HepG2 (cell line): ENCODE measurements around the gene LDLRAD4. TPM values are rescaled to one million over a fixed set of nuclear protein-coding genes. Genes with fewer than 3 reads are reported as not detected.

Experiments
- ATAC-seq: fragments of 200-7000 bp; cut with Tn5 transposase; 3 replicates; pipeline ENCODE4 v1.9.1; 2020; ENCODE audit warnings: mild to moderate bottlenecking, moderate library complexity
- BruUV-seq: library from RNA; stranded (reverse); fragments of 400-500 nt; replicated peaks from 2 replicates; lab custom pipeline; 2021; lab: Mats Ljungman, UMichigan
- CTCF ChIA-PET: fragments of 300-600 bp; formaldehyde crosslinking; extraction: SDS; loops from one replicate; lab custom pipeline; 2021; ENCODE audit warnings: low total read pairs, inconsistent platforms, low intra/inter-chr PET ratio; lab: Yijun Ruan, JAX
- POLR2A ChIA-PET: fragments of 350-600 bp; sonication (Branson Sonifier 250); formaldehyde crosslinking; loops from one replicate; lab custom pipeline; 2020; ENCODE audit warnings: antibody characterized with exemption, inconsistent platforms; lab: Yijun Ruan, JAX
- DNase-seq: peaks from one replicate; pipeline ENCODE4 v3.0.0-alpha.2; 2015; ENCODE audit warnings: low spot score
- FAIRE-seq: peaks from 3 replicates; lab custom pipeline; 2011; peaks lifted over from hg19 to GRCh38; lab: Jason Lieb, UNC
- H2AFZ ChIP-seq: one replicate; pipeline ENCODE4 v1.6.1; 2011; ENCODE audit warnings: low read length, inconsistent platforms
- H3K27ac ChIP-seq: fragments of 300-600 bp; 3 replicates; pipeline ENCODE4 v1.8.0; 2011; ENCODE audit warnings: mixed run types, mild to moderate bottlenecking, mixed read lengths, low read length, inconsistent platforms; ENCODE audit not compliant: insufficient read depth; ENCODE audit errors: extremely low read length
- H3K27me3 ChIP-seq, 2 experiments: fragments of 200-600 bp in 1 of 2; 2 replicates in 1 of 2; 3 replicates in 1 of 2; pipeline versions ENCODE4 v1.6.0 to v1.8.0; 2011; ENCODE audit warnings: low read length in 2 of 2, mild to moderate bottlenecking in 2 of 2, moderate library complexity in 2 of 2, inconsistent platforms in 1 of 2; ENCODE audit not compliant: insufficient read depth in 2 of 2, control insufficient read depth in 1 of 2
- H3K36me3 ChIP-seq, 2 experiments: fragments of 200-600 bp in 1 of 2; replicated peaks in 1 of 2; 2 replicates in 1 of 2; 3 replicates in 1 of 2; pipeline versions ENCODE4 v1.5.1 to v1.8.0; 2011; ENCODE audit warnings: low read length in 2 of 2, inconsistent platforms in 1 of 2; ENCODE audit not compliant: insufficient read depth in 2 of 2, control insufficient read depth in 1 of 2
- H3K4me1 ChIP-seq: 2 replicates; pipeline ENCODE4 v1.5.1; 2012; ENCODE audit warnings: low read length, inconsistent platforms; ENCODE audit not compliant: insufficient read depth
- H3K4me2 ChIP-seq: 2 replicates; pipeline ENCODE4 v1.6.0; 2011; ENCODE audit warnings: low read depth, low read length, inconsistent platforms
- H3K4me3 ChIP-seq, 3 experiments: fragments of 200-600 bp in 1 of 3; sonication (generic), shearing (Covaris generic) in 1 of 3; replicated peaks in 1 of 3; 2 replicates each; pipeline ENCODE4 v1.5.1; 2011 to 2016; ENCODE audit warnings: low read length in 3 of 3, inconsistent platforms in 2 of 3, low read depth in 2 of 3, mild to moderate bottlenecking in 2 of 3, control low read depth in 1 of 3, mixed read lengths in 1 of 3; ENCODE audit not compliant: insufficient read depth in 1 of 3
- H3K79me2 ChIP-seq: one replicate; pipeline ENCODE4 v1.6.1; 2011; ENCODE audit warnings: low read length, inconsistent platforms; ENCODE audit not compliant: insufficient read depth
- H3K9ac ChIP-seq: 2 replicates; pipeline ENCODE4 v1.6.0; 2011; ENCODE audit warnings: mild to moderate bottlenecking, low read depth, low read length, inconsistent platforms; ENCODE audit not compliant: insufficient read depth
- H3K9me3 ChIP-seq: 2 replicates; pipeline ENCODE4 v1.5.1; 2012; ENCODE audit warnings: mild to moderate bottlenecking, low read length
- H4K20me1 ChIP-seq: 2 replicates; pipeline ENCODE4 v1.6.0; 2011; ENCODE audit warnings: inconsistent platforms, mild to moderate bottlenecking, low read length, moderate library complexity; ENCODE audit not compliant: insufficient read depth
- GZF1 ChIP-seq: sonication (generic); formaldehyde crosslinking; IDR thresholded peaks from 2 replicates; pipeline ENCODE4 v1.5.1; 2020; ENCODE audit warnings: mild to moderate bottlenecking, missing genetic modification reagents
- ZBTB4 ChIP-seq: sonication (generic); formaldehyde crosslinking; IDR thresholded peaks from 2 replicates; pipeline ENCODE4 v1.4.0; 2020; ENCODE audit warnings: missing genetic modification reagents, mild to moderate bottlenecking, borderline replicate concordance
- ZFP90 ChIP-seq: sonication (generic); formaldehyde crosslinking; IDR thresholded peaks from 2 replicates; pipeline ENCODE4 v1.8.0; 2022; ENCODE audit warnings: missing genetic modification reagents, mild to moderate bottlenecking, inconsistent platforms, borderline replicate concordance
- ZNF317 ChIP-seq: sonication (generic); formaldehyde crosslinking; IDR thresholded peaks from 2 replicates; pipeline ENCODE4 v1.5.0; 2020; ENCODE audit warnings: mild to moderate bottlenecking, missing genetic modification reagents
- ZNF326 ChIP-seq: sonication (generic); formaldehyde crosslinking; IDR thresholded peaks from 2 replicates; pipeline ENCODE4 v1.4.0; 2020; ENCODE audit warnings: missing genetic modification reagents, borderline replicate concordance
- ZNF441 ChIP-seq: sonication (generic); formaldehyde crosslinking; IDR thresholded peaks from 2 replicates; pipeline ENCODE4 v1.7.0; 2021; ENCODE audit warnings: missing genetic modification reagents, borderline replicate concordance
- ZNF530 ChIP-seq: sonication (generic); formaldehyde crosslinking; IDR thresholded peaks from 2 replicates; pipeline ENCODE4 v1.5.0; 2020; ENCODE audit warnings: low read depth, mild to moderate bottlenecking, missing genetic modification reagents
- WGBS: methylation state at CpG from one replicate; pipeline ENCODE4 v1.1.6; 2017; ENCODE audit warnings: low lambda C conversion rate; 5-methylcytosine and 5-hydroxymethylcytosine counted together
- in situ Hi-C: cut with HindIII; loops from 2 replicates; pipeline ENCODE4 v1.10.0; 2017; ENCODE audit warnings: low pct_unique_long_range_greater_than_20kb; ENCODE audit not compliant: extremely low pct_ligation_motif_present
- intact Hi-C: fragments of 100-400 bp; cut with micrococcal nuclease; formaldehyde crosslinking; loops from one replicate; pipeline ENCODE4 v1.10.0; 2022; ENCODE audit not compliant: unreplicated experiment
- polyA plus RNA-seq, 8 experiments: library from polyadenylated mRNA; depleted of rRNA in 3 of 8; stranded (reverse) in 7 of 8; unstranded in 1 of 8; fragments of >200 nt; fragmentation: Illumina TruSeq in 4 of 8; extraction: Trizol in 4 of 8; gene quantifications; 2 replicates each; pipeline versions ENCODE4 v1.2.1 to v1.2.3, GENCODE V29; 2011 to 2016; ENCODE audit warnings: low read depth in 4 of 8, missing spikeins in 1 of 8, mixed read lengths in 1 of 8; ENCODE audit not compliant: insufficient read depth in 1 of 8
- total RNA-seq, 5 experiments: library from RNA; depleted of rRNA; stranded (reverse); fragments of >200 nt; fragmentation: Illumina TruSeq; extraction: Trizol; gene quantifications; 2 replicates each; pipeline ENCODE4 v1.2.3, GENCODE V29; 2016; ENCODE audit warnings: low read depth in 1 of 5
- TF ChIP-seq, protein P1 (sequence below): sonication (generic); formaldehyde crosslinking; IDR thresholded peaks from 2 replicates; pipeline ENCODE4 v1.4.0; 2020; ENCODE audit warnings: missing genetic modification reagents, borderline replicate concordance

The LDLRAD4 gene
- total and polyA plus RNA-seq, 2 of the 13 experiments (the other 11 are each of a cell fraction or from before 2014, with no cell fraction given), result 13.6 to 20.9 TPM

DNA sequence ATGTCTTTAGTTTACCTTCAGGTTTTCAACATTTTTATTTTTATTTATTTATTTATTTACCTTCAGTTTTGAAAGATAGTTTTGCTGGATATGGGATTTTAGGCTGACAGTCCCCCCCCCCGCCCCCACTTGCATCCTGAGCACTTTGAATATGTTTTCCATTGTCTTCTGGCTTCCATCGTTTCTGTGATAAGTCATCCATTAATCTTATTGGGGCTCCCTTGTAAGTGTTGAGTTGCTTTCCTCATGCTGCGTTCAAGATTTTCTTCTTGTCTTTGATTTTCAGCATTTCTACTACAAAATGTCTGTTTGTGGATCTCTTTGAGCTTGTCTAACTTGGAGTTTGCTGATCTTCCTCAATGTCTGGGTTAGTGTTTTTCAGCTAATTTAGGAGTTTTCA lies 19.4 kb upstream of the LDLRAD4 start:
- TF ChIP-seq ZBTB4 (CRISPR knock-in tag) (no peak), ZNF530 (no peak), ZNF317 (CRISPR knock-in tag) (peak; percentile 99), ZNF326 (CRISPR knock-in tag) (no peak)
- Histone ChIP-seq H2AFZ (no peak overlapping the region), H3K36me3 (no peaks in the 10 kb centered on the region), H3K9me3 (peaks cover 8% of the 10 kb centered on the region), H3K4me3 (no peak overlapping the region), H3K9ac (no peak overlapping the region), H4K20me1 (no peaks in the 10 kb centered on the region), H3K4me2 (no peak overlapping the region), H3K79me2 (no peaks in the 10 kb centered on the region), H3K4me1 (peaks cover 12% of the 10 kb centered on the region; the same call in 1 of the 2 replicates), H3K27me3 (peaks cover 0 to 1% of the 10 kb centered on the region in 2 experiments; a peak in 3 of 5 replicates), H3K27ac (no peak overlapping the region)
- DNase-seq, result no peak
- intact Hi-C loops, result no loop called here
- no peak for ATAC-seq
- POLR2A ChIA-PET, result no interaction called here
- in situ Hi-C loops, result no loop called here
- FAIRE-seq, result no peak
- 35% methylated on average over 3 of the region's 3 CpGs for WGBS
- CTCF ChIA-PET, result no interaction called here
- BruUV-seq, result no TSS peak

- Histone ChIP-seq H3K4me2 (no peak overlapping the region), H3K27ac (no peak overlapping the region), H3K27me3 (peaks cover 1 to 5% of the 10 kb centered on the region in 2 experiments; a peak in 4 of 5 replicates), H2AFZ (no peak overlapping the region), H3K36me3 (no peaks in the 10 kb centered on the region), H3K4me1 (peaks cover 12% of the 10 kb centered on the region; the same call in 1 of the 2 replicates), H3K9me3 (peaks cover 8% of the 10 kb centered on the region), H3K4me3 (no peak overlapping the region), H4K20me1 (no peaks in the 10 kb centered on the region), H3K79me2 (no peaks in the 10 kb centered on the region), H3K9ac (no peak overlapping the region)
- no TSS peak for BruUV-seq
- in situ Hi-C loops (loop anchor here (25.0 kb wide), 1 partner anchor 436 kb away; no protein-coding TSS in a partner anchor), intact Hi-C loops (no loop called here)
- FAIRE-seq, result no peak
- CTCF ChIA-PET, result no interaction called here
- no peak for ATAC-seq
- no peak for DNase-seq
- POLR2A ChIA-PET, result no interaction called here
- WGBS, result 24% methylated on average over 3 of the region's 3 CpGs
- TF ChIP-seq, protein P1, sequence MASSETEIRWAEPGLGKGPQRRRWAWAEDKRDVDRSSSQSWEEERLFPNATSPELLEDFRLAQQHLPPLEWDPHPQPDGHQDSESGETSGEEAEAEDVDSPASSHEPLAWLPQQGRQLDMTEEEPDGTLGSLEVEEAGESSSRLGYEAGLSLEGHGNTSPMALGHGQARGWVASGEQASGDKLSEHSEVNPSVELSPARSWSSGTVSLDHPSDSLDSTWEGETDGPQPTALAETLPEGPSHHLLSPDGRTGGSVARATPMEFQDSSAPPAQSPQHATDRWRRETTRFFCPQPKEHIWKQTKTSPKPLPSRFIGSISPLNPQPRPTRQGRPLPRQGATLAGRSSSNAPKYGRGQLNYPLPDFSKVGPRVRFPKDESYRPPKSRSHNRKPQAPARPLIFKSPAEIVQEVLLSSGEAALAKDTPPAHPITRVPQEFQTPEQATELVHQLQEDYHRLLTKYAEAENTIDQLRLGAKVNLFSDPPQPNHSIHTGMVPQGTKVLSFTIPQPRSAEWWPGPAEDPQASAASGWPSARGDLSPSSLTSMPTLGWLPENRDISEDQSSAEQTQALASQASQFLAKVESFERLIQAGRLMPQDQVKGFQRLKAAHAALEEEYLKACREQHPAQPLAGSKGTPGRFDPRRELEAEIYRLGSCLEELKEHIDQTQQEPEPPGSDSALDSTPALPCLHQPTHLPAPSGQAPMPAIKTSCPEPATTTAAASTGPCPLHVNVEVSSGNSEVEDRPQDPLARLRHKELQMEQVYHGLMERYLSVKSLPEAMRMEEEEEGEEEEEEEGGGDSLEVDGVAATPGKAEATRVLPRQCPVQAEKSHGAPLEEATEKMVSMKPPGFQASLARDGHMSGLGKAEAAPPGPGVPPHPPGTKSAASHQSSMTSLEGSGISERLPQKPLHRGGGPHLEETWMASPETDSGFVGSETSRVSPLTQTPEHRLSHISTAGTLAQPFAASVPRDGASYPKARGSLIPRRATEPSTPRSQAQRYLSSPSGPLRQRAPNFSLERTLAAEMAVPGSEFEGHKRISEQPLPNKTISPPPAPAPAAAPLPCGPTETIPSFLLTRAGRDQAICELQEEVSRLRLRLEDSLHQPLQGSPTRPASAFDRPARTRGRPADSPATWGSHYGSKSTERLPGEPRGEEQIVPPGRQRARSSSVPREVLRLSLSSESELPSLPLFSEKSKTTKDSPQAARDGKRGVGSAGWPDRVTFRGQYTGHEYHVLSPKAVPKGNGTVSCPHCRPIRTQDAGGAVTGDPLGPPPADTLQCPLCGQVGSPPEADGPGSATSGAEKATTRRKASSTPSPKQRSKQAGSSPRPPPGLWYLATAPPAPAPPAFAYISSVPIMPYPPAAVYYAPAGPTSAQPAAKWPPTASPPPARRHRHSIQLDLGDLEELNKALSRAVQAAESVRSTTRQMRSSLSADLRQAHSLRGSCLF (CRISPR knock-in tag), result no peak
- TF ChIP-seq GZF1 (CRISPR knock-in tag) (peak; percentile 97), ZFP90 (CRISPR knock-in tag) (no peak), ZNF441 (CRISPR knock-in tag) (no peak)
These were observed 17.3 kb upstream of the LDLRAD4 start for GRCh38 chr18:13201292-13201691.
